Loucy (cell line): ENCODE data around the gene PARP14.

ENCODE experiments used
- H2AFZ ChIP-seq: fragments of 200-600 bp; sonication (generic); 2 replicates; pipeline ENCODE4 v1.6.0; 2016; ENCODE audit warnings: antibody characterized with exemption, mild to moderate bottlenecking, low read length, moderate library complexity
- H3F3A ChIP-seq: fragments of 200-600 bp; 2 replicates; pipeline ENCODE4 v1.6.0; 2016; ENCODE audit warnings: antibody characterized with exemption, low read depth, mild to moderate bottlenecking
- H3K27me3 ChIP-seq: fragments of 200-600 bp; sonication (generic); 2 replicates; pipeline ENCODE4 v1.6.1; 2014; ENCODE audit warnings: low read length, mild to moderate bottlenecking; ENCODE audit not compliant: insufficient read depth, poor library complexity, severe bottlenecking
- H3K36me3 ChIP-seq: fragments of 200-600 bp; sonication (generic); 2 replicates; pipeline ENCODE4 v1.6.1; 2016; ENCODE audit warnings: low read length; ENCODE audit not compliant: insufficient read depth
- H3K4me1 ChIP-seq: fragments of 200-600 bp; sonication (generic); 2 replicates; pipeline ENCODE4 v1.5.1; 2014; ENCODE audit warnings: low read length, mild to moderate bottlenecking; ENCODE audit not compliant: insufficient read depth, poor library complexity, severe bottlenecking
- H3K4me2 ChIP-seq: fragments of 200-600 bp; sonication (generic); 2 replicates; pipeline ENCODE4 v1.6.0; 2014; ENCODE audit warnings: antibody characterized with exemption, low read length, low read depth, mild to moderate bottlenecking; ENCODE audit not compliant: poor library complexity, severe bottlenecking
- H3K4me3 ChIP-seq: fragments of 200-600 bp; sonication (generic); 2 replicates; pipeline ENCODE4 v1.5.1; 2014; ENCODE audit warnings: low read length, mild to moderate bottlenecking, mixed read lengths; ENCODE audit not compliant: poor library complexity, severe bottlenecking
- H3K79me2 ChIP-seq: fragments of 200-600 bp; sonication (generic); 2 replicates; pipeline ENCODE4 v1.6.1; 2014; ENCODE audit warnings: low read length; ENCODE audit not compliant: insufficient read depth
- H3K9ac ChIP-seq: fragments of 200-600 bp; sonication (generic); 2 replicates; pipeline ENCODE4 v1.6.0; 2014; ENCODE audit warnings: mild to moderate bottlenecking, low read depth, low read length, moderate library complexity; ENCODE audit not compliant: poor library complexity, severe bottlenecking
- H3K9me2 ChIP-seq: fragments of 200-600 bp; sonication (generic); replicated peaks from 2 replicates; pipeline ENCODE4 v1.6.1; 2016; ENCODE audit warnings: low read depth, low read length, mixed read lengths
- H3K9me3 ChIP-seq: fragments of 200-600 bp; sonication (generic); 2 replicates; pipeline ENCODE4 v1.6.1; 2014; ENCODE audit warnings: mild to moderate bottlenecking, antibody characterized with exemption, low read length, low read depth; ENCODE audit not compliant: insufficient read depth
- H4K20me1 ChIP-seq: fragments of 200-600 bp; sonication (generic); 2 replicates; pipeline ENCODE4 v1.6.0; 2014; ENCODE audit warnings: antibody characterized with exemption, low read length, mild to moderate bottlenecking; ENCODE audit not compliant: insufficient read depth, poor library complexity, severe bottlenecking
- CTCF ChIP-seq: fragments of 200-600 bp; sonication (generic); conservative IDR thresholded peaks from 2 replicates; pipeline ENCODE4 v1.5.1; 2014; ENCODE audit warnings: mild to moderate bottlenecking, antibody characterized with exemption, low read length
- EZH2phosphoT487 ChIP-seq: fragments of 200-600 bp; IDR thresholded peaks from 2 replicates; pipeline ENCODE4 v1.6.1; 2018; ENCODE audit warnings: antibody characterized with exemption, mild to moderate bottlenecking, moderate library complexity, borderline replicate concordance

Gene PARP14

DNA sequence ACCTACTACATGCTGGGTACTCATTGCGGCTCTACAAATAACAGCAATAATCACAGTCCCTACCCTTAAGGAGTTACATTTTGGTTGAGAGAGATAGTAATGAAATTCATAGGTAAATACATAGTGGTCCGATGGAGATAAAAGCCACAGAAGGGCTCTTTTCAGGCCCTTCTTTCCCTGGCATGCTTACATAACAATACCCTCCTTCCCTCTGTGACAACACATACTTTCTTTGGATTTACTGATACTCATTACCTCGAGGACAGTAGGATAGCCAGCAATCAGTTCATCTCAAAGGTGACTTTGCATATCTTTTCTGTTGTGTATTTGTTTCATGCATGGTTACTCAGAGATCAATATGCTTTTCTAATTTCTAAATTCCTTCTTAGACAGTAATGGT, 58.5 kb downstream of the PARP14 start:
- Histone ChIP-seq H3K27me3 (no peaks in the 10 kb centered on the region), H3K79me2 (no peaks in the 10 kb centered on the region), H3K9me2 (no peaks in the 10 kb centered on the region), H4K20me1 (no peaks in the 10 kb centered on the region), H3K4me3 (no peak overlapping the region), H3K36me3 (peaks cover 15% of the 10 kb centered on the region; the same call in 1 of the 2 replicates), H3K4me1 (no peaks in the 10 kb centered on the region), H3K9me3 (no peaks in the 10 kb centered on the region; the same call in 1 of the 2 replicates), H3K9ac (no peak overlapping the region), H3K4me2 (no peak overlapping the region), H2AFZ (no peak overlapping the region), H3F3A (no peaks in the 10 kb centered on the region)
- TF ChIP-seq EZH2phosphoT487 = no peak
- no peak for TF ChIP-seq CTCF

DNA sequence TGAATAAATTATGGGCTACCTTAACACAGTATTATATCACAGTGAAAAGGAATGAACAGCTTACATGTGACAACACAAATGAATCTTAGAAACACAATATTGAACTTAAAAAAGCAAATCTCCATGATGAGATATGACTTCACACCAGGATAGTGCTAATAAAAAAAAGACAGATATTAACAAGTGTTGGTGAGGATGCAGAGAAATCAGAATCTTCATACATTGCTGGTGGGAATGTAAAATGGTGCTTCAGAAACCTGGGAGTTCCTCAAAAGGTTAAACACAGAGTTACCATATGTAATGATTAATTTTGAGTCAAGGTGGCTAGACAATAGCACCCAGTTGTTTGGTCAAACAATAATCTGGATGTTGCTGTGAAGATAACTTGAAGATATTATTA, 61.6 kb downstream of the PARP14 start:
- Histone ChIP-seq H3K9me3 (no peaks in the 10 kb centered on the region; the same call in 1 of the 2 replicates), H2AFZ (no peak overlapping the region), H3F3A (no peaks in the 10 kb centered on the region), H3K9me2 (no peaks in the 10 kb centered on the region), H3K4me1 (no peaks in the 10 kb centered on the region), H3K79me2 (no peaks in the 10 kb centered on the region), H3K9ac (no peak overlapping the region), H3K36me3 (peaks cover 15% of the 10 kb centered on the region; the same call in 1 of the 2 replicates), H3K4me3 (no peak overlapping the region), H4K20me1 (no peaks in the 10 kb centered on the region), H3K4me2 (no peak overlapping the region), H3K27me3 (no peaks in the 10 kb centered on the region)
- TF ChIP-seq EZH2phosphoT487 (no peak), CTCF (no peak)

GRCh38 chr3:122743581-122744120, 63.0 kb downstream of the PARP14 start:
- H3K27me3 ChIP-seq = no peaks in the 10 kb centered on the region
- no peaks in the 10 kb centered on the region for H3K4me1 ChIP-seq
- H3K9ac ChIP-seq = no peak overlapping the region
- H3K4me2 ChIP-seq = no peak overlapping the region
- H3K9me3 ChIP-seq = no peaks in the 10 kb centered on the region; the same call in 1 of the 2 replicates
- no peak for TF ChIP-seq CTCF
- TF ChIP-seq EZH2phosphoT487 = no peak
- H3F3A ChIP-seq = no peaks in the 10 kb centered on the region
- H2AFZ ChIP-seq = no peak overlapping the region
- no peaks in the 10 kb centered on the region for H4K20me1 ChIP-seq
- no peaks in the 10 kb centered on the region for H3K9me2 ChIP-seq
- peaks cover 15% of the 10 kb centered on the region for H3K36me3 ChIP-seq
- H3K79me2 ChIP-seq = no peaks in the 10 kb centered on the region
- H3K4me3 ChIP-seq = no peak overlapping the region
